ENCODE data around the gene APBA2.

Gene APBA2

GRCh38 chr15:28890711-28891495 lies 5.1 kb downstream of the APBA2 start:
- peak overlapping the region; percentile 62 for H3K27ac ChIP-seq (ENCODE audit: low read length)
- H3K9ac ChIP-seq (ENCODE audit: low read depth, low read length), result peak overlapping the region; percentile 26; the same call in 1 of the 2 replicates

GRCh38 chr15:28891588-28891987 lies 5.8 kb downstream of the APBA2 start:
- Histone ChIP-seq H3K9ac (ENCODE audit: low read depth, low read length) (no peak overlapping the region), H2AFZ (ENCODE audit: low read depth, low read length) (no peak overlapping the region), H3K4me1 (ENCODE audit: insufficient read depth, low read length) (peaks cover 20% of the 10 kb centered on the region), H3K9me3 (ENCODE audit: insufficient read depth, low read length, severe bottlenecking) (no peaks in the 10 kb centered on the region), H3K27ac (ENCODE audit: low read length) (no peak overlapping the region), H3K27me3 (ENCODE audit: insufficient read depth, low read length, poor library complexity) (no peaks in the 10 kb centered on the region), H4K20me1 (ENCODE audit: insufficient read depth, low read length) (no peaks in the 10 kb centered on the region), H3K79me2 (ENCODE audit: insufficient read depth, low read length) (no peaks in the 10 kb centered on the region), H3K4me2 (ENCODE audit: insufficient read depth, low read length) (no peak overlapping the region), H3K4me3 (ENCODE audit: low read depth in 1 of 2, low read length in 2 of 2) (no peak overlapping the region), H3K36me3 (ENCODE audit: insufficient read depth, low read length) (no peaks in the 10 kb centered on the region)
- no peak for TF ChIP-seq CTCF (IDR thresholded peaks at IDR 0.05; ENCODE audit: borderline replicate concordance, extremely low read depth, low read length, poor library complexity, severe bottlenecking)
- no peak for TF ChIP-seq EZH2 (IDR thresholded peaks at IDR 0.05; ENCODE audit: borderline replicate concordance, low read depth, low read length, severe bottlenecking)
- ATAC-seq (ENCODE audit: insufficient read depth, low read depth) (no peak), DNase-seq (no peak)

More at GRCh38 chr15:28890711-28891495, 5.1 kb downstream of the APBA2 start:
- DNase-seq, result peak; percentile 9
- TF ChIP-seq CTCF (IDR thresholded peaks at IDR 0.05; ENCODE audit: borderline replicate concordance, extremely low read depth, low read length, poor library complexity, severe bottlenecking), result no peak
- no peak for TF ChIP-seq EZH2 (IDR thresholded peaks at IDR 0.05; ENCODE audit: borderline replicate concordance, low read depth, low read length, severe bottlenecking)
- Histone ChIP-seq H3K4me2 (ENCODE audit: insufficient read depth, low read length) (0 out of 2 replicates have a peak overlapping the region, but pooled peaks have one; percentile 12), H2AFZ (ENCODE audit: low read depth, low read length) (peak overlapping the region; percentile 47; the same call in 1 of the 2 replicates), H3K36me3 (ENCODE audit: insufficient read depth, low read length) (no peaks in the 10 kb centered on the region), H4K20me1 (ENCODE audit: insufficient read depth, low read length) (no peaks in the 10 kb centered on the region), H3K79me2 (ENCODE audit: insufficient read depth, low read length) (no peaks in the 10 kb centered on the region), H3K4me1 (ENCODE audit: insufficient read depth, low read length) (peaks cover 20% of the 10 kb centered on the region), H3K4me3 (ENCODE audit: low read depth in 1 of 2, low read length in 2 of 2) (no peak overlapping the region), H3K9me3 (ENCODE audit: insufficient read depth, low read length, severe bottlenecking) (no peaks in the 10 kb centered on the region), H3K27me3 (ENCODE audit: insufficient read depth, low read length, poor library complexity) (no peaks in the 10 kb centered on the region)
- peak; percentile 86 for ATAC-seq (ENCODE audit: insufficient read depth, low read depth)

GRCh38 chr15:28892789-28893610 lies 7.2 kb downstream of the APBA2 start:
- Histone ChIP-seq H3K9ac (ENCODE audit: low read depth, low read length) (no peak overlapping the region), H3K9me3 (ENCODE audit: insufficient read depth, low read length, severe bottlenecking) (no peaks in the 10 kb centered on the region), H4K20me1 (ENCODE audit: insufficient read depth, low read length) (no peaks in the 10 kb centered on the region), H3K36me3 (ENCODE audit: insufficient read depth, low read length) (no peaks in the 10 kb centered on the region), H3K27ac (ENCODE audit: low read length) (no peak overlapping the region), H2AFZ (ENCODE audit: low read depth, low read length) (no peak overlapping the region), H3K4me3 (ENCODE audit: low read depth in 1 of 2, low read length in 2 of 2) (no peak overlapping the region), H3K27me3 (ENCODE audit: insufficient read depth, low read length, poor library complexity) (no peaks in the 10 kb centered on the region), H3K4me2 (ENCODE audit: insufficient read depth, low read length) (no peak overlapping the region), H3K79me2 (ENCODE audit: insufficient read depth, low read length) (no peaks in the 10 kb centered on the region), H3K4me1 (ENCODE audit: insufficient read depth, low read length) (peaks cover 20% of the 10 kb centered on the region)
- no peak for TF ChIP-seq EZH2 (IDR thresholded peaks at IDR 0.05; ENCODE audit: borderline replicate concordance, low read depth, low read length, severe bottlenecking)
- no peak for TF ChIP-seq CTCF (IDR thresholded peaks at IDR 0.05; ENCODE audit: borderline replicate concordance, extremely low read depth, low read length, poor library complexity, severe bottlenecking)
- DNase-seq, result no peak
- ATAC-seq (ENCODE audit: insufficient read depth, low read depth), result no peak

Data from DND-41 (cell line).